Ishikawa (cell line): ENCODE data around the gene SLC38A9.

Source experiments
- CEBPB ChIP-seq: IDR thresholded peaks from 2 replicates; pipeline ENCODE4 v1.6.1; 2012
- CREB1 ChIP-seq: IDR thresholded peaks from 2 replicates; pipeline ENCODE4 v1.6.1; 2012; ENCODE audit warnings: low read depth
- EGR1 ChIP-seq: IDR thresholded peaks from 2 replicates; pipeline ENCODE4 v1.6.1; 2012
- EP300 ChIP-seq: IDR thresholded peaks from 2 replicates; pipeline ENCODE4 v1.6.1; 2012; ENCODE audit warnings: borderline replicate concordance
- MAX ChIP-seq: IDR thresholded peaks from 2 replicates; pipeline ENCODE4 v1.6.1; 2012
- RAD21 ChIP-seq: IDR thresholded peaks from 2 replicates; pipeline ENCODE4 v1.6.1; 2012; ENCODE audit warnings: low read depth
- REST ChIP-seq: IDR thresholded peaks from 2 replicates; pipeline ENCODE4 v1.6.1; 2012; ENCODE audit warnings: low read depth, mild to moderate bottlenecking
- TAF1 ChIP-seq: IDR thresholded peaks from 2 replicates; pipeline ENCODE4 v1.6.1; 2012; ENCODE audit warnings: low read depth, mild to moderate bottlenecking
- USF1 ChIP-seq: IDR thresholded peaks from 2 replicates; pipeline ENCODE4 v1.6.1; 2012
- YY1 ChIP-seq: IDR thresholded peaks from 2 replicates; pipeline ENCODE4 v1.6.1; 2012; ENCODE audit warnings: low read depth

GRCh38 chr5:55671975-55672374 lies 40.1 kb downstream of the SLC38A9 start:
- TF ChIP-seq REST (no peak), CREB1 (no peak), YY1 (no peak), EP300 (no peak), RAD21 (no peak), CEBPB (no peak), EGR1 (no peak), TAF1 (no peak), MAX (no peak), USF1 (no peak)
